HCEC 1CT (cell line): ENCODE results near the gene IDH1.
"Not testable (repeated sequence)": the region's sequence is repeated elsewhere in the genome, so short reads cannot be mapped to it uniquely, and the experiment has no call there.

Experiments used
- DNase-seq: peaks from one replicate; pipeline ENCODE4 v3.0.0-alpha.2; 2017

IDH1 gene

DNA sequence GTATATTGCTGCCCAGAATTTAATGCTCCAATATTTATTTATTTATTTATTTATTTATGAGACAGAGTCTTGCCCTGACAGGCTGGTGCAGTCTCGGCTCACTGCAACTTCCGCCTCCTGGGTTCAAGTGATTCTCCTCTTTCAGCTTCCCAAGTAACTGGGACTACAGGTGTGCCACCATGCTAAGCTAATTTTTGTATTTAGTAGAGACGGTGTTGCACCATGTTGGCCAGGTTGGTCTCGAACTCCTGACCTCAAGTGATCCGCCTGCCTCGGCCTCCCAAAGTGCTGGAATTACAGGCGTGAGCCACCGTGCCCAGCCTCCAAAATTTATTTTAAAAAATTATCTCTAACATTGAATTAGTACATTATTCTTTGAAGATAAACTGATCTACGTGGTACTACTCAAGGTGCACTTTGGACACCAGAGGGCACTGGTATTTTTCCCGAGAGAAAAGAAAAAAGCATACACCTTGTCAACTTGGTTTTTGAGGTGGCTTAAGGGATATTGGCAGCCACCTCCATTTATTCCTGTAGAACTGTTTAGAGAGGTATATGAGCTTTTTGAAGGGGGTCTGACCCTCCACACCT lies 1.4 kb upstream of the IDH1 start:
- DNase-seq, result no peak

DNA sequence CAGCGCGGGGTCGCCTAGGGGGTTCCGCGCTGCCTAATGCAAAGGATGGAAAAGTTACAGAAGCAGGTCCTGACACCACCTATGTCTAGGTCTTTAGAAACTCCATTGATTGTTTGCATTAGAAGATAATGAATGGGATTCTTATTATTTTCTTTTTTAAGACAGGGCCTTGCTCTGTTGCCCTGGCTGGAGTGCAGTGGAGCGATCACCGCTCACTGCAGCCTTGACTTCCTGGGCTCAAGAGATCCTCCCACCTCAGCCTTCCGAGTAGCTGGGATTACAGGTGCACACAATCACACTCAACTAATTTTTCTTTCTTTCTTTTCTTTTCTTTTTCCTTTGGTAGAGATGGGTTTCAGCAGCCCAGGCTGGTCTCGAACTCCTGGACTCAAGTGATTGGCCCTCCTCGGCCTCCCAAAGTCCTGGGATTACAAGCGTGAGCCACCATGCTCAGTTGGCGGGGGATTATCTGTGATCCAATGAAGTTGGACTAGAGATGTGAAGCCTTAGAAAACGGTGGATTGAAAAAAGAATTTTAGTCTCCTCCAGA lies 761 bp upstream of the IDH1 start:
- DNase-seq, result no peak

DNA sequence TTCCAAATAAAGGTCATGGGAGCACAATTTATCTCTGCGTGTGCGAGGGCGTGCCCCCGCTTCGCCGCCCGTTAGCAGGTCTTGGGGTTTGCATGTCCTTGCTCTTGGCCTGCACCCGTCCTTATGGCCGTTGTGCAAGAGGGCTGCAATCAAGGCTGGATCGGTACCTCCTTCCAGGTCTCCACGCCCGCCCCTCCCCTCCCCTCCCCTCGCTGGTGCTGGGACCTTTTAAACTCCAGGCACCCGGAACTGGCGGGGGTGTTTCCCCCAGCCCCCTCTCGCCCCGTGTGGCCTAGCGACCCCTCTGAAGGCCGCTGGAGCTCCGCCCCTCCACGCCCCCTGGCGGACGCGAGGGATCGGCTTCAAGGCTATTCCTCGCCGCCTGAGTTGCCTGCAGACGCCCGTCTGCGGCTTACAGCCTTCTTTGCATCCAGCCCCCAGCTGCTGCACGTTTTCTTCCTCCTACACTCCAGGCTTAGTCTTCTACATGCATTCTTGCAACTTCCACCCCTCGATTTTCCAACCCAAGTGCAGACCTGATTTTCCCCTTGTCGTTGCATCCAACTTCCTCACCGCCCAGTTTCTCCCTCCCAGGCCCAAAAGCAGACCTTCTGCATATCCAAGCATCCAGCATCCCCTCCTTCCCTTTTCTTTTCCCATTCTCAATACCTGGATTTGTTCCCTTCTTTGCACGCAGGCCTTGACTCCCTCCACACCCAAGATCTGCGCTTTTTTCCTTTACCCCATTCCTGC lies 577 bp downstream of the IDH1 start:
- peak; percentile 74 for DNase-seq

DNA sequence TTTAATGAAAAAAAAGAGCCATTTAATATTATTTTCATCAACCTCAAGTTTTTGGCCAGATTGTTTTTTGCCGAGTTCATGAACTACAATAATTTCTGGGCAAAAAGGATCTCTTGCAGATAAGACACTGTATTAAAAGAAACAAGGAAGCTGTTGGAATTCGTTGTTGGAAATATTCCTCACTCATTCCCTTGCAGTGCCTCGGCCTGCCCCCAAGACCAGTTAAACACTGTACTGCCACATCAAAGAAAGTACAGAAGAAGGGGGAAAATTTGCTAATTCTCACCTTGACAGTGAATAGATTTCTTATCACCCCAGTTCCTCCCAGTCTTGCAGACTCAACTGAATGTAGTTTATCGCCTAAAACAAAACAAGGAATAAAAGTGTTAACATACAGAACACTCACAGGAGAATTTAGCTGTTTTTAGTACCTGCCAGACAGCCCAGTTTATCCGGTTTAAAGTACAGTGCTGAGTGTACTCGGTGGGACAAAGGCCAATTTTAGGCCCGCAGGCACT lies 1.2 kb downstream of the IDH1 start:
- DNase-seq, result peak; percentile 1

DNA sequence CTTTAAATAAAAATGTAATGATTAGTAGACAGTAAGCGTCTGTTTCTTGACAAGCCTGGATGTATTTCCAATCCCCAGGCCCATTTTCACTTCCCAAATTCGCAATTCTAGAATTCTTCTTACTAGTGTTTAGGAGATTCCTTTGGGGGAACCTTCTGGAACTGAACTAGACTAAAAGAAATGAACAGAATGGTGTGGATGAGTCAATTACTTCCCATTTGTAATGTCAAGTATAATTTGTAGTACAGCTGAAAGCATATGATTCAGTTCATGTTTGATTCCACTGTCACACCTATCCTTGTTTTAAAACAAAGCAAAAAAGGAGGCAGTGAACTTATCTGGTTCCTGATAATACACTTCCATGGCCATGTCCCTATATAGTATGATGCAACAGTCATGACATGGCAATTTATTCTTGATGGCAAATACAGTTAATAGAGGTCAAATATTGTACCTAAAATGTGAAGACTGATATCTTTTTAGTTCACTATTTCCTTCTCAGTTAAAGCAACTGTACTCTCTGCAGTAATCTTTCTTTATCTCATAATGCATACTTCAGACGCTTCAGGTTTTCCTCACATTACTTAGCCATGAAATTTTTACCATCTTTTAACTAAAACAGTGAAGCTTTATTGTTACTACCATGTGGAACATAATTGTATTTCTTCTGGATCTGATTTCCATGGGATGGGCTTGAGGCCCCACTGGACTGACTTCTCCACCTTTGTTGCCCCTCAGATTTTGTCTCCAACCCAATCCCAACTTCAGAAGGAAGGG lies 2.0 kb downstream of the IDH1 start:
- DNase-seq, result no peak

DNA sequence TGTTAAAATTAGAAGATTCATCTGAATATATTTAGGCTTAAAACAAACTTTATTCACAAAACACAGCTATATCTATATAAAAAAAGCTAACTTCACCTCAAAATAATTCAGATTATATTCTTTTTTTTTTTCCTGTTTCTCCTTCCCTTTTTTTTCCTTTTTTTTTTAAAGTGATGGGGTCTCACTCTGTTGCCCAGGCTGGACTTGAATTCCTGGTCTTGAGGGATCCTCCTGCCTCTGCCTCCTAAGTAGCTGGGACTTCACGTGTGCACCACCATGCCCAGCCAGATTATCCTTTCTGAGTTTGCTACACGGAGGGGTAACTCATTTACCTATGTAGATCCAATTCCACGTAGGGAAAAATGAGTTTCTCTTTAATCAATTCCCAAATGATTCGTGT lies 3.8 kb downstream of the IDH1 start:
- no peak for DNase-seq

DNA sequence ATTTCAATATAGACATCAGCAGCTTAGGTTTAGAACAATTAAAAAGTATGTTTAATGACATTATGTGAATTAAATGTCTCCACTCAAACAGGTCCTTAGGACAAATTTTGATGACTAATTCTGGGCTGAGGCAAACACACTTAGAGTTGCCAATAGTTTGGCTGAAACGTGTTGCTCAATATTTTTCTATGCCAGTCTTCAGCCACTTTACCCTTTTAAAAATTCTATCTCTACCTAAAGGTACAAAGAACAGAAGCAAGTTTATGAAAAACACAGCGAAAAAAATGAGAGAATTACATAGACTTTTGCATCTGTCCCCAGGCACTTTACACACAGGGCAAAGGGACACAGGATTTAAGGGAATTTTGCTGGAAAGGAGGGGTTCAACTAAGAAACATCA lies 4.5 kb downstream of the IDH1 start:
- peak; percentile 13 for DNase-seq

DNA sequence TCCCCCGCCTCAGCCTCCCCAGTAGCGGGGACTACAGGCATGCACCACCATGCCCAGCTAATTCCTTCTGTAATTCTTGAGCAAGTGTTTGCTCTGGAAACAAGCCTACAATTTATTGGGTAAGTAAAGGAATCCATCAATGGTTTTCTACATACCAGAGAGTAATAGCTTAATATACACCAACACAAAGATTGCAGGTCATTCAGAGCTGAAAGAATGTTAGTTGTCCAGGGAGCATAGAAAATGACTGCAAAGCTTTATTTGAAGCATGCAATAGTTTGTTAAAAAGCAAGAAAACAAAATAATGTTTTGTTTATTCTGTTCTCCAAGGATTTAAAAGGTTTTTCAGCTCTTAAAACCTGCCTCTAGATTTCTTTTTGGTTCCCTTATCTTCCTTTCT lies 5.6 kb downstream of the IDH1 start:
- DNase-seq, result no peak

DNA sequence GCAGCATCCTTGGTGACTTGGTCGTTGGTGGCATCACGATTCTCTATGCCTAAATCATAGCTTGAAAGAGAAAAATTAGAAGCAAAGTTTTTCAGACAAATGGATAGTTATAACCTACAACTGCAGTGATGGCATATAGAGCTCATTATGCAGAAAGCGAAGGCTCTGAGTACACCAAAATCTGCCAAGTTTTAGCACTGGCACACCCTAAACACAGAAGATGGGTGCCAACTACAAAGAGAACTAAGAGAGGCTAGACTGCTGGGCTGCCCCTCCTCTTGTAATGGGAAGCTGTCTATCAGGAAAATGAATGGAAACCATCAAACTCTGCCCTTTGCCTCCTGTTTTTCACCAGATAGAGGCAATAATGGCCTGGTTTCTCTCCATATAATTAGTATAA lies 6.3 kb downstream of the IDH1 start:
- DNase-seq, result no peak

DNA sequence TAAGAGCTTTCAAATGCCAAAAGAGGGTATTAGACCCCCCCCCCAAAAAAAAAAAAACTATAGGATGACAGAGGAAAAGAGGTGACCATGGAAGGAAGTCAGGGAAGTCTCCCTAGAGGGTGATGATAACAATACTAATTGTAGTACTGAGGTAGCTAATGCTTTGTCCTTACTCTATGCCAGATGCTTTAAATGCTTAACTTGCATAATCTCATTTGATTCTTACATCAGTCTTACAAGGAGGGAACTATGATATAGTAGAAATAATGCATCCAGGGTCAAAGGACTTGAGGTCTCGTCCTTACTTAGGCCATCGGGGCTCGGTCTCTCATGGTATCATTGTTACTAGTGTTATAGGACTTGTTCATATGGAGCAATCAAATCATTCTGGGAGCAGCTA lies 9.1 kb downstream of the IDH1 start:
- no peak for DNase-seq

DNA sequence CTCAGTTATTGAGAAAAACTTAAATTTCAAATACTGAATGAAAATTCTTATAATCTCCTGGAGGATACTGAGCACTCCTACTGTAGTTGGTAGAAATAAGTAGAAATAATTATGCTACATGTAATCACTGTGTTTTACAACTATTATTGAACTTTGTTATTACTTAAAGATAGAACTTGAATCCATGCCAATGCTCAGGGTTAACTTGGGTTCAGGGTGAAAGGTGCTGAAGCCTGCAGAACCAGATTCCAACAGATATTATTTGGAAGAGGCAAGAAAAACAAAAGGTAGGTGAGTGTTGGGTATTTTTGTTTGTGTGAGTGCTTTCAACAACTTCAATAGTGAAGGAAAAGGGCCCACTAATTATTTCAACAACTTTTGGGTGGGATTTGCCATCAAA lies 10.4 kb downstream of the IDH1 start:
- no peak for DNase-seq

DNA sequence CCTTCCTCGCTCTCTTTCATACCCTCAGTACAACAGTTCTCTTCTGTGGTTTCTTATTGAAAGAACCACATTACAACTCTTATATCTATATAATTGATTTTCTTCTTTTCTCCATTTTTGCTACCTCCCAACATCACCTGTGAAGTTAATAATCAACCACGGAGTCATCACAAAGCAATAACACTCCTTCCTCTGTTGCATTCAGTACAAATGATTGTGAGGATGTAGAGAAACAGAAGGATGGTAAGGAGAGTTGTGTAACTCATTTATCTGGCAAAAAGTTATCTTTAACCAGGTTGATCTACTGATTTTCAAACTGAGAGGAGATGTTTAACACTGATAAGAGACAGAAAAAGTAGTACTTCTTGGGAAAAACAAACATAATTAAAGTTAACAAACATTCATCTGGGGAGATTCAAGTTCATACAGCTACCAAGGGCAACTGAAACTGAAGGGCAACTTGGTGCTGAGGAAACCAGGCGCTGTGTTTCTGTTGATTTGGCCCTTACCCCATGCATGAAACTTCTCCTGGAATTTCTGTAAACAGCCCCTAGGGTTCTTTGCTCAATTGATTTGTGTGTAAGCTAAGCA lies 14.2 kb downstream of the IDH1 start:
- DNase-seq, result no peak

DNA sequence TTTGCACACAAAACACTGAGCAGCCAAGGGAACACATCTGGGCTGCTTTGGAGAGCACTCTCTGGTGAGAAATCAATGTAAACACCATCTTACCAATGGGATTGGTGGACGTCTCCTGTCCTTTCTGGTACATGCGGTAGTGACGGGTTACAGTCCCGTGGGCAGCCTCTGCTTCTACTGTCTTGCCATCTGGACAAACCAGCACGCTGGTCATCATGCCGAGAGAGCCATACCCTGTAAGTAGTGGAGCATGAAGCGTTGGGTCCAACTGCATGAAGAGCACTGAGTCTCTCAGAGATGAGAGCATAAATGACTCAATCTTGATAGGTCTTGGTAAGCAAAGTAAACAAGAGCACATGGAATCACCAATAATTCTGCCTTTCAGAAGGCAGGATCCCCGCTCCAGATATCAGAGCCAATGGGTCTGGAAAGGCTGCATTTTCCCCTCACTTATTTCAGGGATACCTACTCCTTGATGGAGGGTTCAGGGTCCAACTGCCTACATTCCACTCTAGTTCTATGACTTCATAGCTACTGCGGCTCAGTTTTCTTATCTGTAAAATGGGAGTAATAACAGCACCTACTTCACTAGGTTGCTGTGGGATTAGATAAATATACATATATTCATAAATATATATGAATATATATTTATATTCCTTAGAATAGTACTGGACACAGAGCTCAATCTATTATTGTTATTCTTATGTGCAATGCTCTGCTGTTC lies 14.9 kb downstream of the IDH1 start:
- DNase-seq, result no peak

DNA sequence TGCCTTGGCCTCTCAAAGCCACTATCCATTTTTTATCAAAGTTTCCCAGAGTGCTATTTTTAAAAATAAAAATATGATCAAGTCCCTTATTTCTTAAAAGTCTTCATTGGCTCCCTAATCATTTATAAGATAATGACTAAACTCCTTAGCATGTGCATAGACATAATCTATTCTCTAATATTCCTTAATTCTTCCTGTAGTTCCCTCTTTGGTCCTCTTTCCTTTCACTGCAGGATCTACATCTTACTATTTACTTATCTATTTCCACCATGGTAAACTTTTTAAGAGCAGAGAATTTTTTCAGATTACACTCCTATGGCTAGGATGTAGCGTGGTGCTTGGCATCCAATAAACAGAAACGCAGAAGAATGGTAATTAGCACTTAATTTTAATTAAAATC lies 19.0 kb downstream of the IDH1 start:
- no peak for DNase-seq

DNA sequence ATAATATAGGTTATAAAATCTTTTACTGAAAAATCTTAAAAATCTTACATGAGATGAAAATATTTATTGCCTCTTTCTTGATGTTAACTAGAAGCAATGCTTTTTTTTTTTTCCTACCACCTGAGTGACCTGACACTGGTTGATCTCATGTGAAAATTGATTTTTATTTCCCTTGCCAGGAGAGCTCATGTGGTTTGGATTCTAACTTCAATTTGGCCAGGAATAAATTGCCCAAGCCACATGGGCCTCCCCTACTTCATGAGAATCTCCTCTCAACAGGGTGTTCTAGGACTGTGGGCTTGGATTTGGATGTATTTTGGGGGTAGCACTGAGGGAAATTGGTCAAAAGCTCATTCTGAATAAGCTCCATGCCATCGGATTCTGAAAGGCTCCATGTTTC lies 20.1 kb downstream of the IDH1 start:
- no peak for DNase-seq

DNA sequence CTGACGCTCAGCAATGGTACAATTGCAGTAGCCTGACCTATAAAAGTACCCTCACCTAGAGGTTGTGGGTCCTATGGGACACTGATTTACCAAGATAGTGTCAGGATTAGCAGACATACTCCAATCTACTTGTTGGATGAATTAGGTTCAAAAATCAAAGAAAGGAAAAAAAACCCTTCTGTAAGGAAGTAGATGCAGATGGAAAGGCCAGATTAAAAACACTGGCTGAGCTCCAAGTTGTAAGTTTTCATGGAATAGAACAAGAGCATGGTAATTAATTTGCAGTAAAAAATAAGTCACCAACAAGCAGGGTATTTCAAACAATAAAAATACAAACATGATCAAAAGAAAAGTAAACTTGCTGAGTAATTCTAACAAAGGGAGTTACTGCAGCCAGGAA lies 26.4 kb downstream of the IDH1 start:
- DNase-seq, result no peak

DNA sequence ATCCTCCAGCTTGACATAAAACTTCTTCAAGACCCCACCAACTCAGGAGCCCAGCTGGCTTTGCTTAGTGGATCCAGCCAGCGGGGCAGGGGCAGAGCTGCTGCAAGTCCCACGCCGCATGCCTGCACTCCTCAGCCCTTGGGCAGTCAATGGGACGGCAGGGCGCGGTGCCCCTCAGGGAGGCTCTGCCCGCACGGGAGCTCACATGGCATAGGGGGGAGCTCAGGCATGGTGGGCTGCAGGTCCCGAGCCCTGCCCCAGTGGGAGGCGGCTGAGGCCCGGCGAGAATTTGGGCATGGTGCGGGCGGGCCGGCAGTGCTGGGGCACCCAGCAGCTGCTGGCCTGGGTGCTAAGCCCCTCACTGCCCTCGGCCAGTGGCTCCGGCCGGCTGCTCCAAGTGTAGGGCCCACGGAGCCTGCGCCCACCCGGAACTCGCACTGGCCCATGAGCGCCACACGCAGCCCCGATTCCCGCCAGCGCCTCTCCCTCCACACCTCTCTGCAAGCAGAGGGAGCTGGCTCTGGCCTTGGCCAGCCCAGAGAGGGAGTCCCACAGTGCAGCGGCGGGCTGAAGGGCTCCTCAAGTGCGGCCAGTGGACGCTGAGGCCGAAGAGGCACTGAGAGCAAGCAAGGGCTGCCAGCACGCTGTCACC lies 27.2 kb downstream of the IDH1 start:
- no peak for DNase-seq

DNA sequence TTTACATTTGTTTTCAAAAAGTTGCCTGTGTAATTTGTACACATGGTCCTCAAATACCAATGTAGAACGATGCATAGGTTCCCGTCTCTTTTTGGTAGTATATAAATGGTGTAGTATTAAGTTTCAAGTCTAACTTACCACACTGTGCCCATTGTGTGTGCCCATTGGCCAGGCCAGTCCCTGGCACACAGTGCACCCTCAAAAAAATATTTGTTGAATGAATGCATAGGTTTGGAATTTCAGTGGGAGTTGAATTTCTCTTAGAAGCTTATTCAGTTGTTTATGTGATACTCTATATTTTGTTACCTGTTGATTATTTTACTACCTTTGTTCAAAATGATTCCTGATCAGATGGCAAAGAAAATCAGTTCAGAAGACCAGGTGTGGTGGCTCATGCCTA lies 30.1 kb downstream of the IDH1 start:
- DNase-seq, result no peak

DNA sequence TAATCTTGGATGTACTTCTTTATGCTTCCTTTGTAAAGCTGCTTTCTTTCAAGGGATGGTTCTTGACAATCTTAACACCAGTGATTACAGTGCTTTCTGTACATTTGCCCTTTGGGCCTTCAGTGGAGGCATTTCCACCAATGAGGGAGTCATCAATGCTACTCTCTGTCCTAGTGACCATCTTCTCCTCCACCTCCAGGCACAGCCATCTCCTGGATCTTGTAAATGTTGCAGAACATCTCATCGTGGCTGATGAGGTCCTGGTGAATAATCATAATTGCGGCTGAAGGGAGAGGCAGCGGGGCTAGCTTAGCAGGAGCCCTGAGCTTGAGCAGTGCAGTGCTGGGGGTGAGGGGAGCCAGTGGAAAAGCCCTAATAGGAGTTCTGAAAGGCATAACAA lies 32.5 kb downstream of the IDH1 start:
- peak; percentile 36 for DNase-seq

DNA sequence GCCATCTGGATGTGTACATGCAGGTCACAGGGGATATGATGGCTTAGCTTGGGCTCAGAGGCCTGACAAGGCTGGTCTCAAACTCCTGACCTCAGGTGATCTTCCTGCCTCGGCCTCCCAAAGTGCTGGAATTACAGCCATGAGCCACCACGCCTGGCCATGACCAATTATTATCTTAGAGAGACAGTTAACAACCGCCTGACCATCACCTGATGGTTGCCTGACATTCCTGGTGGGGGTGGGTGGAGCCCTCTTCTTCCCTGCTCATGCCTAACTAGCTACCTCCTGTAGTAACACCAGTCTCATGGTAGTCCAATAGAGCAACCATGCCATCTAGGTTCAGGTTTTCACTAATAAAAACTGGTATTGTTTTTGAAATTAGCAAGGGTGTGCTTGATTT lies 33.0 kb downstream of the IDH1 start:
- DNase-seq, result not testable (repeated sequence)

DNA sequence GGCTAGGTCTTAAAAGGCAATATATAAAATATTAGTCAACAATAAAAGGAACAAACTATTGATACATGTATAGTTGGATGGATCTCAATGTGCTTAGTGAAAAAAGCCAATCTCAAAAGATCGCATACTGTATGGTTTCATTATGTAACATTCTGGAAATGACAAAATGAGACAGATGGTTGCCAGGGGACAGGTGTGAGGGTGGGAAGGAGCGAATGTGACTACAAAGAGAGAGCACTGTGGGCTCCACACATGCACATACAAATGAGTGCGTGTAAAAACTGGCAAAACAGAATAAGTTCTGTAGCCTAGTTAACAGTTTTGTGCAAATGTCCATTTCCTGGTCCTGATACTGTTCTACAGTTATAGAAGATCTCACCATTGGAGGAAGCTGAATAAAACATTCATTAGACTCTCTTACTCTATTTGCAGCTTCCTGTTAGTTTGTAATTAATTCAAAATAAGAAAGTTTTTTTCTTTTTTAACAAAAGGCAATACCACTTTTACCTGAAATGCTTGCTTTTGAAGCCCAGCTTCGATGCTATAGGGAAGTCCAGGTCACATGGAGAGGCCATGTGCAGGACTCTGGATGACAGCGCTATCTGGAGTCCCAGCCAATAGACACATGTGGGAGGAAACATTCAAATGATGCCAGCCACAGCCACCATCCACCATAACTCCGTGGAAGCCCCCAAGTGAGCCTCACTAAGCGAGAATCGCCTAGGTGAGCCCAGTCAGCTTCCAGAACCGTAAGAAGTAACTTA lies 44.0 kb downstream of the IDH1 start:
- DNase-seq, result no peak
